OCI-LY7 (cell line): Measurements from ENCODE around the gene NAB1.

Experiments used
- EZH2phosphoT487 ChIP-seq: fragments of 200-600 bp; sonication (generic); IDR thresholded peaks from 2 replicates; pipeline ENCODE4 v1.6.1; 2018; ENCODE audit warnings: low read depth, borderline replicate concordance, mild to moderate bottlenecking, mixed run types, antibody characterized with exemption, low read length, moderate library complexity, mixed read lengths
- TF ChIP-seq, protein P1 (sequence below): fragments of 200-600 bp; sonication (generic); conservative IDR thresholded peaks from 2 replicates; pipeline ENCODE4 v1.5.1; 2014; ENCODE audit warnings: mild to moderate bottlenecking, antibody characterized with exemption, low read length, moderate library complexity, mixed read lengths

- TF ChIP-seq, protein P1, sequence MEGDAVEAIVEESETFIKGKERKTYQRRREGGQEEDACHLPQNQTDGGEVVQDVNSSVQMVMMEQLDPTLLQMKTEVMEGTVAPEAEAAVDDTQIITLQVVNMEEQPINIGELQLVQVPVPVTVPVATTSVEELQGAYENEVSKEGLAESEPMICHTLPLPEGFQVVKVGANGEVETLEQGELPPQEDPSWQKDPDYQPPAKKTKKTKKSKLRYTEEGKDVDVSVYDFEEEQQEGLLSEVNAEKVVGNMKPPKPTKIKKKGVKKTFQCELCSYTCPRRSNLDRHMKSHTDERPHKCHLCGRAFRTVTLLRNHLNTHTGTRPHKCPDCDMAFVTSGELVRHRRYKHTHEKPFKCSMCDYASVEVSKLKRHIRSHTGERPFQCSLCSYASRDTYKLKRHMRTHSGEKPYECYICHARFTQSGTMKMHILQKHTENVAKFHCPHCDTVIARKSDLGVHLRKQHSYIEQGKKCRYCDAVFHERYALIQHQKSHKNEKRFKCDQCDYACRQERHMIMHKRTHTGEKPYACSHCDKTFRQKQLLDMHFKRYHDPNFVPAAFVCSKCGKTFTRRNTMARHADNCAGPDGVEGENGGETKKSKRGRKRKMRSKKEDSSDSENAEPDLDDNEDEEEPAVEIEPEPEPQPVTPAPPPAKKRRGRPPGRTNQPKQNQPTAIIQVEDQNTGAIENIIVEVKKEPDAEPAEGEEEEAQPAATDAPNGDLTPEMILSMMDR = no peak
- no peak for TF ChIP-seq EZH2phosphoT487
Observed at GRCh38 chr2:190646780-190647522, 1.9 kb upstream of the NAB1 start.
